ENCODE data around the gene TMC5.

- TF ChIP-seq EZH2 (IDR thresholded peaks at IDR 0.05; ENCODE audit: low read depth): no peak
- TF ChIP-seq CTCF (conservative IDR thresholded peaks at IDR 0.05): no peak
Observed at GRCh38 chr16:19393226-19394111, 24.2 kb upstream of the TMC5 start.
